ENCODE data around the gene MLC1. TPM values are rescaled to one million over a fixed set of nuclear protein-coding genes. Genes with fewer than 3 reads are reported as not detected.

MLC1 gene
- total and polyA plus RNA-seq, 10 of the 15 experiments (the other 5 are each of a cell fraction or from before 2014, with no cell fraction given): 0.03 to 0.15 (median 0.07) TPM; not detected in 7

- TF ChIP-seq STAT1 (conservative IDR thresholded peaks at IDR 0.05) (no peak), DPF2 (IDR thresholded peaks at IDR 0.05) (no peak), ETV6 (conservative IDR thresholded peaks at IDR 0.05 in 1 of 2, IDR thresholded peaks at IDR 0.05 in 1 of 2; ENCODE audit: borderline replicate concordance in 1 of 2, low read depth in 1 of 2) (no peak), BCLAF1 (IDR thresholded peaks at IDR 0.05) (no peak), IKZF2 (IDR thresholded peaks at IDR 0.05) (no peak)
These were observed 12.3 kb downstream of the MLC1 start (continued) for GRCh38 chr22:50072714-50073538.

- RAD21 ChIA-PET (ENCODE audit: unreplicated experiment): no interaction called here
- H3K9me3 ChIP-seq (replicated peaks; ENCODE audit: control insufficient read depth, insufficient read depth, low read length): no peaks in the 10 kb centered on the region
- H2AFZ ChIP-seq (ENCODE audit: control insufficient read depth, low read depth, low read length): no peak overlapping the region
- in situ Hi-C loops (cut with MboI): no loop called here
- BruUV-seq (replicated peaks): no TSS peak
- ATAC-seq (no peak), FAIRE-seq (no peak), DNase-seq (ENCODE audit: low read depth, low spot score) (no peak)
- no peaks in the 10 kb centered on the region; a peak in 2 of 4 replicates for H3K27me3 ChIP-seq (replicated peaks in 1 of 2; ENCODE audit: control insufficient read depth in 2 of 2, insufficient read depth in 2 of 2, low read length in 1 of 2)
- no peaks in the 10 kb centered on the region for H4K20me1 ChIP-seq (ENCODE audit: control insufficient read depth, insufficient read depth)
- no peaks in the 10 kb centered on the region for H3K79me2 ChIP-seq (ENCODE audit: control insufficient read depth, insufficient read depth, low read length)
- TF ChIP-seq CEBPZ (IDR thresholded peaks at IDR 0.05; ENCODE audit: low read depth, low read length) (no peak), ATF3 (IDR thresholded peaks at IDR 0.05; ENCODE audit: borderline replicate concordance, extremely low read depth, low read depth, low read length) (no peak), SMAD1 (IDR thresholded peaks at IDR 0.05; ENCODE audit: low read depth, partially characterized antibody) (no peak), RB1 (IDR thresholded peaks at IDR 0.05; ENCODE audit: borderline replicate concordance) (no peak), DPF2 (IDR thresholded peaks at IDR 0.05) (no peak), ZNF622 (IDR thresholded peaks at IDR 0.05) (no peak)
- no peaks in the 10 kb centered on the region for H3K36me3 ChIP-seq (ENCODE audit: control insufficient read depth in 2 of 2, insufficient read depth in 2 of 2, low read length in 1 of 2)
- no peak overlapping the region for H3K9ac ChIP-seq (ENCODE audit: control insufficient read depth, insufficient read depth, low read length)
- SMC1A ChIA-PET (ENCODE audit: uncharacterized antibody, unreplicated experiment): no interaction called here
- H3K27ac ChIP-seq (ENCODE audit: control insufficient read depth, insufficient read depth): no peak overlapping the region
- WGBS (ENCODE audit: insufficient coverage, insufficient replicate concordance, low lambda C conversion rate, missing lambda C conversion rate): 72% methylated on average over 9 of the region's 9 CpGs
- intact Hi-C loops (cut with micrococcal nuclease; ENCODE audit: unreplicated experiment): no loop called here
- no peaks in the 10 kb centered on the region for H3K4me1 ChIP-seq (ENCODE audit: control insufficient read depth, insufficient read depth, low read length)
- H3K4me2 ChIP-seq (ENCODE audit: control insufficient read depth, insufficient read depth): no peak overlapping the region
- CTCF ChIA-PET: no interaction called here
- POLR2A ChIA-PET: no interaction called here
- no peak overlapping the region for H3K4me3 ChIP-seq
These were observed 13.1 kb downstream of the MLC1 start for GRCh38 chr22:50072167-50072555.

Measured in GM12878 (cell line).